ENCODE data around the gene TCF4.

DNA sequence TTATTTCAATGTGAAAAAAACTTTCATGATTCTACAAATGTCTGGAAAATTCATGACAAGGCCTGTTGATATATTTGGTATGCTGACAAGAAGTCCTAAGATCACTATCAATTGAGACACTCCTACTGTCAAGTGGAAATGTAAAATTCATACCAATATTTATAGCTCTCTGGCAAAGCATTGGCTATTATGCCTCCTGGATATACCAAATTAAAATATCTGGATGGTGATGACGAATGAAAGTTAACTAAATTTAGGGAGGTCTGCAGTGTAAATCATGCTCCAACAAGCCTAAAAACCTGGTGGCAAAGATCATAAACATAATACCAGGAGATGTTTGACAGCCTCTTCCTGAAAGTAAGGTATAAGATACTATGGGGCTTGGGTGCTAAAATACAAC is 41.1 kb upstream of the TCF4 start:
- TF ChIP-seq, protein P1, sequence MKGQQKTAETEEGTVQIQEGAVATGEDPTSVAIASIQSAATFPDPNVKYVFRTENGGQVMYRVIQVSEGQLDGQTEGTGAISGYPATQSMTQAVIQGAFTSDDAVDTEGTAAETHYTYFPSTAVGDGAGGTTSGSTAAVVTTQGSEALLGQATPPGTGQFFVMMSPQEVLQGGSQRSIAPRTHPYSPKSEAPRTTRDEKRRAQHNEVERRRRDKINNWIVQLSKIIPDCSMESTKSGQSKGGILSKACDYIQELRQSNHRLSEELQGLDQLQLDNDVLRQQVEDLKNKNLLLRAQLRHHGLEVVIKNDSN (IDR thresholded peaks at IDR 0.05; ENCODE audit: borderline replicate concordance, low read depth) = no peak
- TF ChIP-seq GABPA (IDR thresholded peaks at IDR 0.05; ENCODE audit: low read depth) (no peak), MXI1 (IDR thresholded peaks at IDR 0.05; ENCODE audit: low read depth, low read length) (no peak), RFX5 (IDR thresholded peaks at IDR 0.05; ENCODE audit: low read length) (no peak)
- TF ChIP-seq, protein P2, sequence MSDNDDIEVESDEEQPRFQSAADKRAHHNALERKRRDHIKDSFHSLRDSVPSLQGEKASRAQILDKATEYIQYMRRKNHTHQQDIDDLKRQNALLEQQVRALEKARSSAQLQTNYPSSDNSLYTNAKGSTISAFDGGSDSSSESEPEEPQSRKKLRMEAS (IDR thresholded peaks at IDR 0.05; ENCODE audit: low read depth) = no peak
- TF ChIP-seq, protein P3, sequence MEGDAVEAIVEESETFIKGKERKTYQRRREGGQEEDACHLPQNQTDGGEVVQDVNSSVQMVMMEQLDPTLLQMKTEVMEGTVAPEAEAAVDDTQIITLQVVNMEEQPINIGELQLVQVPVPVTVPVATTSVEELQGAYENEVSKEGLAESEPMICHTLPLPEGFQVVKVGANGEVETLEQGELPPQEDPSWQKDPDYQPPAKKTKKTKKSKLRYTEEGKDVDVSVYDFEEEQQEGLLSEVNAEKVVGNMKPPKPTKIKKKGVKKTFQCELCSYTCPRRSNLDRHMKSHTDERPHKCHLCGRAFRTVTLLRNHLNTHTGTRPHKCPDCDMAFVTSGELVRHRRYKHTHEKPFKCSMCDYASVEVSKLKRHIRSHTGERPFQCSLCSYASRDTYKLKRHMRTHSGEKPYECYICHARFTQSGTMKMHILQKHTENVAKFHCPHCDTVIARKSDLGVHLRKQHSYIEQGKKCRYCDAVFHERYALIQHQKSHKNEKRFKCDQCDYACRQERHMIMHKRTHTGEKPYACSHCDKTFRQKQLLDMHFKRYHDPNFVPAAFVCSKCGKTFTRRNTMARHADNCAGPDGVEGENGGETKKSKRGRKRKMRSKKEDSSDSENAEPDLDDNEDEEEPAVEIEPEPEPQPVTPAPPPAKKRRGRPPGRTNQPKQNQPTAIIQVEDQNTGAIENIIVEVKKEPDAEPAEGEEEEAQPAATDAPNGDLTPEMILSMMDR (IDR thresholded peaks at IDR 0.05) = no peak
- TF ChIP-seq, protein P4, sequence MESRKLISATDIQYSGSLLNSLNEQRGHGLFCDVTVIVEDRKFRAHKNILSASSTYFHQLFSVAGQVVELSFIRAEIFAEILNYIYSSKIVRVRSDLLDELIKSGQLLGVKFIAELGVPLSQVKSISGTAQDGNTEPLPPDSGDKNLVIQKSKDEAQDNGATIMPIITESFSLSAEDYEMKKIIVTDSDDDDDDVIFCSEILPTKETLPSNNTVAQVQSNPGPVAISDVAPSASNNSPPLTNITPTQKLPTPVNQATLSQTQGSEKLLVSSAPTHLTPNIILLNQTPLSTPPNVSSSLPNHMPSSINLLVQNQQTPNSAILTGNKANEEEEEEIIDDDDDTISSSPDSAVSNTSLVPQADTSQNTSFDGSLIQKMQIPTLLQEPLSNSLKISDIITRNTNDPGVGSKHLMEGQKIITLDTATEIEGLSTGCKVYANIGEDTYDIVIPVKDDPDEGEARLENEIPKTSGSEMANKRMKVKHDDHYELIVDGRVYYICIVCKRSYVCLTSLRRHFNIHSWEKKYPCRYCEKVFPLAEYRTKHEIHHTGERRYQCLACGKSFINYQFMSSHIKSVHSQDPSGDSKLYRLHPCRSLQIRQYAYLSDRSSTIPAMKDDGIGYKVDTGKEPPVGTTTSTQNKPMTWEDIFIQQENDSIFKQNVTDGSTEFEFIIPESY (IDR thresholded peaks at IDR 0.05; ENCODE audit: borderline replicate concordance, low read depth) = no peak
